Muscle layer of duodenum (tissue), 2 donors: ENCODE data around the gene RNF151.
"Not testable (repeated sequence)": the region's sequence is repeated elsewhere in the genome, so short reads cannot be mapped to it uniquely, and the experiment has no call there.

Source experiments
- H3K27ac ChIP-seq: one replicate; pipeline ENCODE4 v1.7.0; 2013; ENCODE audit warnings: mild to moderate bottlenecking, low read length
- H3K27me3 ChIP-seq: one replicate; pipeline ENCODE4 v1.7.0; 2013; ENCODE audit warnings: low read depth, mild to moderate bottlenecking, control low read depth, low read length
- H3K36me3 ChIP-seq, 2 donors: one replicate each; pipeline ENCODE4 v1.7.0; 2013; ENCODE audit warnings: low read length in 2 of 2, control low read depth in 1 of 2, mild to moderate bottlenecking in 1 of 2; ENCODE audit not compliant: insufficient read depth in 2 of 2, control insufficient read depth in 1 of 2
- H3K4me1 ChIP-seq, 2 donors: one replicate each; pipeline ENCODE4 v1.7.0; 2013; ENCODE audit warnings: low read length in 2 of 2, mild to moderate bottlenecking in 2 of 2, control low read depth in 1 of 2, moderate library complexity in 1 of 2; ENCODE audit not compliant: insufficient read depth in 2 of 2, control insufficient read depth in 1 of 2
- H3K4me3 ChIP-seq, 2 donors: one replicate each; pipeline ENCODE4 v1.7.0; 2013; ENCODE audit warnings: low read length in 2 of 2, low read depth in 1 of 2, mild to moderate bottlenecking in 1 of 2
- H3K9me3 ChIP-seq, 2 donors: one replicate each; pipeline ENCODE4 v1.7.0; 2013; ENCODE audit warnings: low read length in 2 of 2, control low read depth in 1 of 2, mild to moderate bottlenecking in 1 of 2; ENCODE audit not compliant: control insufficient read depth in 1 of 2
- donor health status: healthy.

The RNF151 gene

DNA sequence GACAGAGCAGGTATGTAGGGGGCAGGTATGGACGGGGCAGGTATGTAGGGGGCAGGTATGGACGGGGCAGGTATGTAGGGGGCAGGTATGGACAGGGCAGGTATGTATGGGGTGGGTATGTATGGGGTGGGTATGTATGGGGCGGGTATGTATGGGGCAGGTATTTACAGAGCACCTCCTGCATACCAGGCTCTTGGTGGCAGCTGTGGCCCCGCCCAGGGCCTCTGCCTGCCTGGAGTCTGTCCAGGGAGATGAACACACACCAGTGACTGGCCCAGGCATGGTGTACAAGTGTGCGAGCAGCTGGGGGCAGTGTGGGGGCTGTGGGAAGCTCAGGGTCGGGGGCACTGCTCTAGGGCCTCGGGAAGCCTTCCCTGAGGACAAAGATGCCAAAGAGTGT is 16.6 kb upstream of the RNF151 start:
- Histone ChIP-seq H3K4me3 (no peak overlapping the region), H3K27ac (no peak overlapping the region), H3K36me3 (no peaks in the 10 kb centered on the region), H3K9me3 (no peaks in the 10 kb centered on the region), H3K27me3 (no peaks in the 10 kb centered on the region), H3K4me1 (no peaks in the 10 kb centered on the region)

GRCh38 chr16:1950559-1950958 is 16.1 kb upstream of the RNF151 start:
- Histone ChIP-seq H3K4me3 (no peak overlapping the region), H3K27ac (no peak overlapping the region)

GRCh38 chr16:1953734-1954133 is 12.9 kb upstream of the RNF151 start:
- Histone ChIP-seq H3K27me3 (no peaks in the 10 kb centered on the region), H3K4me1 (peaks cover 0 to 1% of the 10 kb centered on the region in 2 donors), H3K36me3 (no peaks in the 10 kb centered on the region), H3K27ac (no peak overlapping the region), H3K9me3 (no peaks in the 10 kb centered on the region), H3K4me3 (no peak overlapping the region)

More at GRCh38 chr16:1950559-1950958, 16.1 kb upstream of the RNF151 start:
- no peaks in the 10 kb centered on the region for H3K27me3 ChIP-seq
- no peaks in the 10 kb centered on the region for H3K9me3 ChIP-seq
- no peaks in the 10 kb centered on the region for H3K36me3 ChIP-seq
- no peaks in the 10 kb centered on the region for H3K4me1 ChIP-seq

- H3K4me1 ChIP-seq = peaks cover 5 to 18% of the 10 kb centered on the region in 2 donors
- not testable (repeated sequence) for H3K4me3 ChIP-seq
Measured at GRCh38 chr16:1957434-1958142, 9.1 kb upstream of the RNF151 start.

GRCh38 chr16:1958143-1958491 is 8.5 kb upstream of the RNF151 start:
- not testable (repeated sequence) for H3K4me3 ChIP-seq, H3K9me3 ChIP-seq, H3K27me3 ChIP-seq, H3K27ac ChIP-seq
- Histone ChIP-seq H3K36me3 (peaks cover 3 to 19% of the 10 kb centered on the region in 2 donors), H3K4me1 (peaks cover 5 to 21% of the 10 kb centered on the region in 2 donors)

More at GRCh38 chr16:1957434-1958142, 9.1 kb upstream of the RNF151 start:
- peaks cover 0 to 14% of the 10 kb centered on the region in 2 donors for H3K36me3 ChIP-seq
- not testable (repeated sequence) for H3K9me3 ChIP-seq, H3K27ac ChIP-seq, H3K27me3 ChIP-seq

DNA sequence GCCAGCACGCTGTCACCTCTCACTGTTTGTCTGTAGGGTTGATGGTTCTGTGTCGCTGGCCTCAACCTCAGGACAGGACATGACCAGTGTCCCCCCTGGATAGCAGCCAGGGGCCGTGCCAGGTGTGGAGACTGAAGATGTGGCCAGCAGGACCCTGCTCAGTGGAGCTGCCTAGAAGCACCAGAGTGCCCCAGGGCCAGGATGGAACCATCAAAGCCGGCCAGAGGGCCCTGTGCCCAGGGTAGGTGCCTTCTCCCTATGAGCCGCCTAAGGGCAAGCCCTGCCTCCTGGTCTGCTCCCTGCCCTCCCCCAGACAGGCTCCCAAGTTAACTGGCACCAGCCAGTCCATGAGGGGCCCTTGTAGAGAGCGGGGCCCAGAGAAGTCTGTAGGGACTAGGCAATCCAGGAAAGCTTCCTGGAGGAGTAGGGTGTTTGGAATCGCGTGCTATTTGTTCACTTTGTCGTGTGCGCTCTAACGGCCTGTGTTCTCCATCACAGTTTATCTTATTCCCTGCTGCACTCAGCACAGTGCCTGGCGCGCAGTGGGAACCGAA is 7.9 kb upstream of the RNF151 start:
- no peak overlapping the region for H3K27ac ChIP-seq
- H3K9me3 ChIP-seq = no peaks in the 10 kb centered on the region
- H3K4me3 ChIP-seq = peak overlapping the region; percentile 59 to 90

GRCh38 chr16:1959269-1960039 is 7.2 kb upstream of the RNF151 start, which contains the start of gene NDUFB10:
Gene NDUFB10 (plus strand): TSS chr16:1959538. CDS start chr16:1959625, 87 bp downstream.
- H3K27me3 ChIP-seq = no peaks in the 10 kb centered on the region
- peak within 1 kb of the TSS; percentile 59 to 90 for H3K4me3 ChIP-seq
- H3K9me3 ChIP-seq = no peaks in the 10 kb centered on the region
- H3K27ac ChIP-seq = no peak within 1 kb of the TSS
- peaks cover 5 to 29% of the 10 kb centered on the region in 2 donors for H3K4me1 ChIP-seq
- peaks cover 3 to 19% of the 10 kb centered on the region in 2 donors for H3K36me3 ChIP-seq

More for the DNA sequence above, 7.9 kb upstream of the RNF151 start:
- Histone ChIP-seq H3K4me1 (peaks cover 5 to 25% of the 10 kb centered on the region in 2 donors), H3K27me3 (no peaks in the 10 kb centered on the region), H3K36me3 (peaks cover 3 to 19% of the 10 kb centered on the region in 2 donors)

- Histone ChIP-seq H3K27ac (no peak overlapping the region), H3K36me3 (peaks cover 3 to 19% of the 10 kb centered on the region in 2 donors), H3K4me1 (peaks cover 9 to 36% of the 10 kb centered on the region in 2 donors), H3K9me3 (no peaks in the 10 kb centered on the region), H3K4me3 (peak overlapping the region; percentile 59 to 90), H3K27me3 (no peaks in the 10 kb centered on the region)
Measured at GRCh38 chr16:1960665-1961630, 5.7 kb upstream of the RNF151 start.

- Histone ChIP-seq H3K36me3 (peaks cover 3 to 19% of the 10 kb centered on the region in 2 donors), H3K9me3 (no peaks in the 10 kb centered on the region), H3K27ac (no peak overlapping the region), H3K27me3 (no peaks in the 10 kb centered on the region), H3K4me1 (peaks cover 9 to 37% of the 10 kb centered on the region in 2 donors), H3K4me3 (no peak overlapping the region)
Measured at GRCh38 chr16:1961651-1962067, 5.0 kb upstream of the RNF151 start.

GRCh38 chr16:1962161-1963153 is 4.2 kb upstream of the RNF151 start:
- Histone ChIP-seq H3K4me1 (peaks cover 9 to 37% of the 10 kb centered on the region in 2 donors), H3K36me3 (peaks cover 3 to 19% of the 10 kb centered on the region in 2 donors)
- H3K9me3 ChIP-seq, H3K27me3 ChIP-seq, H3K27ac ChIP-seq, H3K4me3 ChIP-seq: not testable (repeated sequence)
